Thyroid gland (tissue), 4 donors: ENCODE data around the gene WDR74.

Source experiments
- POLR2A ChIP-seq, 2 donors: fragments of 450-650 bp; IDR thresholded peaks; one replicate each; pipeline ENCODE4 v1.6.1; 2017; ENCODE audit warnings: antibody characterized with exemption in 2 of 2, mild to moderate bottlenecking in 2 of 2, moderate library complexity in 1 of 2
- TF ChIP-seq, protein P1 (sequence below), 6 experiments: fragments of 200-600 bp in 3 of 6; fragments of 450-650 bp in 3 of 6; sonication (generic) in 3 of 6; IDR thresholded peaks; one replicate each; pipeline ENCODE4 v1.5.1; 2016 to 2019; ENCODE audit warnings: antibody characterized with exemption in 6 of 6, mild to moderate bottlenecking in 2 of 6, inconsistent platforms in 1 of 6, moderate library complexity in 1 of 6

DNA sequence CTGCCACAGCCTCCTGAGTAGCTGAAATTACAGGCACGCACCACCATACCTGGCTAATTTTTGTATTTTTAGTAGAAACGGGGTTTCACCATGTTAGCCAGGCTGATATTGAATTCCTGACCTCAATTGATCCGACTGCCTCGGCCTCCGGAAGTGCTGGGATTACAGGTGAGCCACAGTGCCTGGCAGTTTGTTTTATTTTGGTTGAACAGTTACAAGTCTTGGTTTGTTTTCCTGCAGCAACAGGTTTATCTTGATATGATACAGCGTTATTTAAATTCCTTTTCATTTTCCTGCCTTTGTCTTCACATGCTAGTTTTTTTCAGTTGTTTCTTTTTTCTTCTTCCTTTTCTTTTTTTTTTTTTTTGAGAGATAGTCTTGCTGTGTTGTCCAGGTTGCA is 37.3 kb upstream of the WDR74 start:
- TF ChIP-seq, protein P1, sequence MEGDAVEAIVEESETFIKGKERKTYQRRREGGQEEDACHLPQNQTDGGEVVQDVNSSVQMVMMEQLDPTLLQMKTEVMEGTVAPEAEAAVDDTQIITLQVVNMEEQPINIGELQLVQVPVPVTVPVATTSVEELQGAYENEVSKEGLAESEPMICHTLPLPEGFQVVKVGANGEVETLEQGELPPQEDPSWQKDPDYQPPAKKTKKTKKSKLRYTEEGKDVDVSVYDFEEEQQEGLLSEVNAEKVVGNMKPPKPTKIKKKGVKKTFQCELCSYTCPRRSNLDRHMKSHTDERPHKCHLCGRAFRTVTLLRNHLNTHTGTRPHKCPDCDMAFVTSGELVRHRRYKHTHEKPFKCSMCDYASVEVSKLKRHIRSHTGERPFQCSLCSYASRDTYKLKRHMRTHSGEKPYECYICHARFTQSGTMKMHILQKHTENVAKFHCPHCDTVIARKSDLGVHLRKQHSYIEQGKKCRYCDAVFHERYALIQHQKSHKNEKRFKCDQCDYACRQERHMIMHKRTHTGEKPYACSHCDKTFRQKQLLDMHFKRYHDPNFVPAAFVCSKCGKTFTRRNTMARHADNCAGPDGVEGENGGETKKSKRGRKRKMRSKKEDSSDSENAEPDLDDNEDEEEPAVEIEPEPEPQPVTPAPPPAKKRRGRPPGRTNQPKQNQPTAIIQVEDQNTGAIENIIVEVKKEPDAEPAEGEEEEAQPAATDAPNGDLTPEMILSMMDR (IDR thresholded peaks at IDR 0.05), result no peak
- no peak for TF ChIP-seq POLR2A (IDR thresholded peaks at IDR 0.05)
